Trophoblast cell (in vitro differentiated cells and primary cell): ENCODE measurements around the gene ATF4.

Experiments
- DNase-seq, 2 donors: peaks; one replicate each; pipeline ENCODE4 v3.0.0-alpha.2; 2016
- H2AFZ ChIP-seq: 2 replicates; pipeline ENCODE4 v1.6.1; 2013; ENCODE audit warnings: low read length, moderate library complexity, mild to moderate bottlenecking; ENCODE audit not compliant: insufficient read depth, poor library complexity
- H2AK5ac ChIP-seq: 2 replicates; pipeline ENCODE4 v1.6.1; 2013; ENCODE audit warnings: mild to moderate bottlenecking, low read length
- H2BK120ac ChIP-seq: 2 replicates; pipeline ENCODE4 v1.6.1; 2013; ENCODE audit warnings: low read length, mild to moderate bottlenecking, moderate library complexity; ENCODE audit not compliant: insufficient read depth, poor library complexity
- H2BK12ac ChIP-seq: 2 replicates; pipeline ENCODE4 v1.6.1; 2013; ENCODE audit warnings: mild to moderate bottlenecking, low read length, moderate library complexity
- H2BK5ac ChIP-seq: 2 replicates; pipeline ENCODE4 v1.6.1; 2013; ENCODE audit warnings: low read length, low read depth, moderate library complexity, mild to moderate bottlenecking; ENCODE audit not compliant: poor library complexity
- H3K14ac ChIP-seq: 2 replicates; pipeline ENCODE4 v1.6.1; 2013; ENCODE audit warnings: mild to moderate bottlenecking, low read length
- H3K18ac ChIP-seq: 2 replicates; pipeline ENCODE4 v1.6.1; 2013; ENCODE audit warnings: mild to moderate bottlenecking, low read length
- H3K23ac ChIP-seq: 2 replicates; pipeline ENCODE4 v1.6.1; 2013; ENCODE audit warnings: low read length
- H3K27ac ChIP-seq: 2 replicates; pipeline ENCODE4 v1.5.1; 2013; ENCODE audit warnings: low read depth, mild to moderate bottlenecking, inconsistent platforms, low read length, moderate library complexity
- H3K27me3 ChIP-seq: 2 replicates; pipeline ENCODE4 v1.6.1; 2013; ENCODE audit warnings: inconsistent platforms, mild to moderate bottlenecking, low read length, moderate library complexity; ENCODE audit not compliant: insufficient read depth
- H3K36me3 ChIP-seq, 2 experiments: 1 replicate in 1 of 2; 2 replicates in 1 of 2; pipeline ENCODE4 v1.6.1; 2013; ENCODE audit warnings: low read length in 2 of 2, mild to moderate bottlenecking in 2 of 2, moderate library complexity in 1 of 2; ENCODE audit not compliant: insufficient read depth in 2 of 2, control insufficient read depth in 1 of 2
- H3K4ac ChIP-seq: 2 replicates; pipeline ENCODE4 v1.6.1; 2013; ENCODE audit warnings: low read depth, mild to moderate bottlenecking, low read length, moderate library complexity
- H3K4me1 ChIP-seq, 2 experiments: 1 replicate in 1 of 2; 2 replicates in 1 of 2; pipeline ENCODE4 v1.6.1; 2013; ENCODE audit warnings: low read length in 2 of 2, mild to moderate bottlenecking in 2 of 2, moderate library complexity in 1 of 2; ENCODE audit not compliant: insufficient read depth in 2 of 2, control insufficient read depth in 1 of 2
- H3K4me2 ChIP-seq: 2 replicates; pipeline ENCODE4 v1.6.1; 2013; ENCODE audit warnings: inconsistent platforms, mild to moderate bottlenecking, low read length, moderate library complexity
- H3K4me3 ChIP-seq: 2 replicates; pipeline ENCODE4 v1.5.1; 2013; ENCODE audit warnings: mild to moderate bottlenecking, low read depth, low read length, inconsistent platforms
- H3K79me1 ChIP-seq: one replicate; pipeline ENCODE4 v1.6.1; 2013; ENCODE audit warnings: low read length
- H3K79me2 ChIP-seq: 2 replicates; pipeline ENCODE4 v1.6.1; 2013; ENCODE audit warnings: low read length, mild to moderate bottlenecking; ENCODE audit not compliant: control insufficient read depth, insufficient read depth, poor library complexity
- H3K9ac ChIP-seq: 2 replicates; pipeline ENCODE4 v1.6.1; 2013; ENCODE audit warnings: mild to moderate bottlenecking, low read length
- H3K9me3 ChIP-seq: 2 replicates; pipeline ENCODE4 v1.6.1; 2013; ENCODE audit warnings: low read depth, mild to moderate bottlenecking, control low read depth, inconsistent platforms, low read length; ENCODE audit not compliant: insufficient read depth
- H4K12ac ChIP-seq: 2 replicates; pipeline ENCODE4 v1.6.1; 2013; ENCODE audit warnings: low read depth, mild to moderate bottlenecking, low read length, moderate library complexity
- H4K8ac ChIP-seq: 2 replicates; pipeline ENCODE4 v1.6.1; 2013; ENCODE audit warnings: low read depth, mild to moderate bottlenecking, low read length, moderate library complexity
- H4K91ac ChIP-seq: one replicate; pipeline ENCODE4 v1.6.1; 2013; ENCODE audit warnings: low read depth, mild to moderate bottlenecking, low read length, moderate library complexity
- WGBS: extraction: QIAGEN DNeasy Blood & Tissue Kit; methylation state at CpG from one replicate; pipeline ENCODE4 v1.1.7; 2013; ENCODE audit warnings: missing lambda C conversion rate; ENCODE audit not compliant: insufficient read length, insufficient coverage; ENCODE audit errors: extremely low coverage; 5-methylcytosine and 5-hydroxymethylcytosine counted together

Gene ATF4

GRCh38 chr22:39502109-39502788, 18.1 kb upstream of the ATF4 start, which contains the start of gene MIEF1:
Gene MIEF1 (plus strand): TSS chr22:39502290. CDS start chr22:39511295, 9,005 bp downstream.
- Histone ChIP-seq H3K4me2 (peak within 1 kb of the TSS; percentile 83), H3K4ac (peak within 1 kb of the TSS; percentile 97), H3K36me3 (peaks cover 26 to 27% of the 10 kb centered on the region in 2 experiments), H4K91ac (peak within 1 kb of the TSS; percentile 84), H3K27me3 (no peaks in the 10 kb centered on the region), H3K23ac (no peak within 1 kb of the TSS), H2BK5ac (peak within 1 kb of the TSS; percentile 50), H3K9ac (peak within 1 kb of the TSS; percentile 87), H3K79me1 (peaks cover 8% of the 10 kb centered on the region), H4K8ac (peak within 1 kb of the TSS; percentile 99), H3K79me2 (peaks cover 11% of the 10 kb centered on the region), H3K4me3 (peak within 1 kb of the TSS; percentile 96), H3K14ac (peak within 1 kb of the TSS; percentile 93), H2BK120ac (peak within 1 kb of the TSS; percentile 85), H2BK12ac (peak within 1 kb of the TSS; percentile 71), H3K9me3 (peaks cover 1% of the 10 kb centered on the region), H4K12ac (peak within 1 kb of the TSS; percentile 84), H3K4me1 (peaks cover 8 to 9% of the 10 kb centered on the region in 2 experiments), H2AFZ (peak within 1 kb of the TSS; percentile 95), H2AK5ac (peak within 1 kb of the TSS; percentile 69), H3K18ac (peak within 1 kb of the TSS; percentile 91), H3K27ac (peak within 1 kb of the TSS; percentile 40)
- peak; percentile 94 to 96 for DNase-seq
- WGBS = no CpG with 5 or more reads among the region's 58 CpGs

- H2BK12ac ChIP-seq = no peak overlapping the region
- peak overlapping the region; percentile 49 for H4K12ac ChIP-seq
- H3K36me3 ChIP-seq = peaks cover 29 to 30% of the 10 kb centered on the region in 2 experiments
- peak overlapping the region; percentile 88 for H4K8ac ChIP-seq
- peak overlapping the region; percentile 41 for H3K18ac ChIP-seq
- peaks cover 11% of the 10 kb centered on the region for H3K79me2 ChIP-seq
- H2BK5ac ChIP-seq = no peak overlapping the region
- no CpG with 5 or more reads among the region's 18 CpGs for WGBS
- H3K4me3 ChIP-seq = peak overlapping the region; percentile 96
- H3K14ac ChIP-seq = peak overlapping the region; percentile 80
- H2BK120ac ChIP-seq = no peak overlapping the region
- H3K4me1 ChIP-seq = peaks cover 8 to 9% of the 10 kb centered on the region in 2 experiments
- peak overlapping the region; percentile 40 for H3K27ac ChIP-seq
- peak overlapping the region; percentile 53 for H2AFZ ChIP-seq
- peaks cover 1% of the 10 kb centered on the region for H3K9me3 ChIP-seq
- peaks cover 8% of the 10 kb centered on the region for H3K79me1 ChIP-seq
- H3K4me2 ChIP-seq = peak overlapping the region; percentile 83
- no peak overlapping the region for H3K23ac ChIP-seq
- peak in 1 of 2 donors; percentile 25 for DNase-seq
- peak overlapping the region; percentile 97 for H3K4ac ChIP-seq
- peak overlapping the region; percentile 79 for H4K91ac ChIP-seq
- peak overlapping the region; percentile 69 for H2AK5ac ChIP-seq
- no peaks in the 10 kb centered on the region for H3K27me3 ChIP-seq
- H3K9ac ChIP-seq = peak overlapping the region; percentile 87
These were observed 17.5 kb upstream of the ATF4 start for GRCh38 chr22:39502789-39503409.

- H4K12ac ChIP-seq = no peak overlapping the region
- WGBS = no CpG with 5 or more reads among the region's 6 CpGs
These were observed 16.7 kb upstream of the ATF4 start for GRCh38 chr22:39503630-39504029.

DNA sequence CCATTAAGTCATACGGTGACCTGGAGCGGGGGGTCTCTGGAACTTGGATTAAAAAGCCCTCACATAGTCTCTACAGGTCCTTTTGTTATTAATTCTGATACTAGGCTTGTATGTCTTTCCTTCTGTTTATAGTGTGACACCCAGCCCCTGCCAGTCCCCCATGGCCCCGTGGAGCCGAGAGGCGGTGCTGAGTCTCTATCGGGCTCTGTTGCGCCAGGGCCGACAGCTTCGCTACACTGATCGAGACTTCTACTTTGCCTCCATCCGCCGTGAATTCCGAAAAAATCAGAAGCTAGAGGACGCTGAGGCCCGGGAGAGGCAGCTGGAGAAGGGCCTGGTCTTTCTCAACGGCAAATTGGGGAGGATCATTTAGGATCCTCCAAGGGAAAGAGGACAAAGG, 16.3 kb upstream of the ATF4 start:
- Histone ChIP-seq H3K4me3 (no peak overlapping the region), H3K4me1 (peaks cover 8 to 9% of the 10 kb centered on the region in 2 experiments), H2BK5ac (no peak overlapping the region), H4K8ac (no peak overlapping the region), H3K14ac (no peak overlapping the region), H3K9ac (no peak overlapping the region), H3K4ac (no peak overlapping the region), H2AK5ac (no peak overlapping the region), H3K27ac (no peak overlapping the region), H3K23ac (no peak overlapping the region), H4K12ac (no peak overlapping the region), H3K79me1 (peaks cover 8% of the 10 kb centered on the region), H3K27me3 (no peaks in the 10 kb centered on the region), H4K91ac (no peak overlapping the region), H3K18ac (no peak overlapping the region), H2AFZ (no peak overlapping the region), H2BK12ac (no peak overlapping the region), H2BK120ac (no peak overlapping the region), H3K4me2 (no peak overlapping the region), H3K79me2 (peaks cover 11% of the 10 kb centered on the region), H3K36me3 (peaks cover 34 to 37% of the 10 kb centered on the region in 2 experiments), H3K9me3 (peaks cover 1% of the 10 kb centered on the region)
- WGBS = no CpG with 5 or more reads among the region's 16 CpGs
- DNase-seq = no peak

More at GRCh38 chr22:39503630-39504029, 16.7 kb upstream of the ATF4 start:
- Histone ChIP-seq H3K4ac (no peak overlapping the region), H3K9ac (no peak overlapping the region), H4K91ac (no peak overlapping the region), H3K23ac (no peak overlapping the region), H2AFZ (no peak overlapping the region), H2BK120ac (no peak overlapping the region), H3K4me1 (peaks cover 8 to 9% of the 10 kb centered on the region in 2 experiments), H2BK5ac (no peak overlapping the region), H3K79me1 (peaks cover 8% of the 10 kb centered on the region), H3K18ac (no peak overlapping the region), H3K27me3 (no peaks in the 10 kb centered on the region), H3K4me3 (no peak overlapping the region), H3K9me3 (peaks cover 1% of the 10 kb centered on the region), H3K79me2 (peaks cover 11% of the 10 kb centered on the region), H2AK5ac (no peak overlapping the region), H4K8ac (no peak overlapping the region), H3K14ac (no peak overlapping the region), H3K27ac (no peak overlapping the region), H3K36me3 (peaks cover 32 to 37% of the 10 kb centered on the region in 2 experiments), H3K4me2 (no peak overlapping the region), H2BK12ac (no peak overlapping the region)
- DNase-seq = no peak
